Brain microvascular endothelial cell (primary cell): Measurements from ENCODE around the gene WNT4.

ENCODE experiments used
- DNase-seq: peaks from one replicate; pipeline ENCODE4 v3.0.0-alpha.2; 2020
- H3K27ac ChIP-seq: fragments of 250-450 bp; sonication (Bioruptor Pico); 2 replicates; pipeline ENCODE4 v1.5.1; 2020; ENCODE audit warnings: mild to moderate bottlenecking, moderate library complexity
- H3K27me3 ChIP-seq: fragments of 250-450 bp; sonication (Bioruptor Pico); replicated peaks from 2 replicates; pipeline ENCODE4 v1.5.1; 2020; ENCODE audit warnings: mild to moderate bottlenecking
- H3K36me3 ChIP-seq: fragments of 250-450 bp; sonication (Bioruptor Pico); replicated peaks from 2 replicates; pipeline ENCODE4 v1.5.1; 2020; ENCODE audit warnings: mild to moderate bottlenecking
- H3K4me3 ChIP-seq: 2 replicates; pipeline ENCODE4 v1.5.1; 2011; ENCODE audit warnings: low read depth, mild to moderate bottlenecking, control low read depth, low read length, moderate library complexity
- CTCF ChIP-seq: IDR thresholded peaks from 2 replicates; pipeline ENCODE4 v1.5.1; 2011; ENCODE audit warnings: low read depth, mild to moderate bottlenecking, moderate library complexity, low read length, control low read depth, inconsistent platforms; ENCODE audit errors: missing control alignments
- in situ Hi-C: cut with HindIII; loops from 2 replicates; pipeline ENCODE4 v1.10.0; 2017; ENCODE audit warnings: low sequenced_read_pairs, low pct_ligation_motif_present

WNT4 gene

GRCh38 chr1:22076346-22076745 lies 66.6 kb downstream of the WNT4 start:
- TF ChIP-seq CTCF, result no peak
- DNase-seq, result no peak
- in situ Hi-C loops, result no loop called here
- Histone ChIP-seq H3K4me3 (no peak overlapping the region), H3K27me3 (no peaks in the 10 kb centered on the region), H3K27ac (no peak overlapping the region), H3K36me3 (peaks cover 35% of the 10 kb centered on the region)

- no peak for TF ChIP-seq CTCF
- no peak for DNase-seq
- H3K4me3 ChIP-seq, result no peak overlapping the region
- no peaks in the 10 kb centered on the region for H3K27me3 ChIP-seq
- H3K36me3 ChIP-seq, result peaks cover 32% of the 10 kb centered on the region
- no peak overlapping the region for H3K27ac ChIP-seq
- in situ Hi-C loops, result no loop called here
These were observed 67.2 kb downstream of the WNT4 start for GRCh38 chr1:22075718-22076117.

- no peak for DNase-seq
- no peak overlapping the region for H3K4me3 ChIP-seq
- no peak overlapping the region for H3K27ac ChIP-seq
These were observed 68.1 kb downstream of the WNT4 start for GRCh38 chr1:22074803-22075202.

GRCh38 chr1:22071511-22071910 lies 71.4 kb downstream of the WNT4 start:
- DNase-seq, result no peak

More at GRCh38 chr1:22074803-22075202, 68.1 kb downstream of the WNT4 start:
- in situ Hi-C loops, result no loop called here
- Histone ChIP-seq H3K36me3 (peaks cover 27% of the 10 kb centered on the region), H3K27me3 (no peaks in the 10 kb centered on the region)
- TF ChIP-seq CTCF, result no peak

More at GRCh38 chr1:22071511-22071910, 71.4 kb downstream of the WNT4 start:
- in situ Hi-C loops, result no loop called here
- Histone ChIP-seq H3K27ac (no peak overlapping the region), H3K27me3 (no peaks in the 10 kb centered on the region), H3K4me3 (no peak overlapping the region), H3K36me3 (peaks cover 23% of the 10 kb centered on the region)
- no peak for TF ChIP-seq CTCF
